LNCAP (cell line): ENCODE results near the gene BRCA2.

Experiments
- TF ChIP-seq, protein P1 (sequence below): fragments of 450-650 bp; IDR thresholded peaks from 2 replicates; pipeline ENCODE4 v1.5.1; 2017; ENCODE audit warnings: mild to moderate bottlenecking

BRCA2 gene

DNA sequence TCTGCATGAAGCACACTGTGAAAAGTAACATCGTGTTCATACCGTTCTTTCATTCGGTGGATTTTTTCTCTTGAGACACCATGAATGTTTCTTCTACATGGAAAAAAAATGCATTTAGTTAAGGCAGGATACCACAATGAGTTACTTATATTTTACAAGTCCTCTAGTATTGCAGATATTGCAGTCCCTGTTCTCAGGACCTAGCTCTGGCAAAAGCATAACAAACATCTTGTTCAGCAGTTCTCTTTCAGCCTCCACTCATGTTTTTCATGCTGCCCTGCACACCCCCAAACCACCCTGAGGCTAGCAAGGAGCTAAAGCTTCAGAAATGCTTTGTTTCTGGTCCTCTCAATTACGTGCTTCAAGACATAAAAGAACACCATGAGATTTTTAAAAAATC is 87.8 kb downstream of the BRCA2 start:
- TF ChIP-seq, protein P1, sequence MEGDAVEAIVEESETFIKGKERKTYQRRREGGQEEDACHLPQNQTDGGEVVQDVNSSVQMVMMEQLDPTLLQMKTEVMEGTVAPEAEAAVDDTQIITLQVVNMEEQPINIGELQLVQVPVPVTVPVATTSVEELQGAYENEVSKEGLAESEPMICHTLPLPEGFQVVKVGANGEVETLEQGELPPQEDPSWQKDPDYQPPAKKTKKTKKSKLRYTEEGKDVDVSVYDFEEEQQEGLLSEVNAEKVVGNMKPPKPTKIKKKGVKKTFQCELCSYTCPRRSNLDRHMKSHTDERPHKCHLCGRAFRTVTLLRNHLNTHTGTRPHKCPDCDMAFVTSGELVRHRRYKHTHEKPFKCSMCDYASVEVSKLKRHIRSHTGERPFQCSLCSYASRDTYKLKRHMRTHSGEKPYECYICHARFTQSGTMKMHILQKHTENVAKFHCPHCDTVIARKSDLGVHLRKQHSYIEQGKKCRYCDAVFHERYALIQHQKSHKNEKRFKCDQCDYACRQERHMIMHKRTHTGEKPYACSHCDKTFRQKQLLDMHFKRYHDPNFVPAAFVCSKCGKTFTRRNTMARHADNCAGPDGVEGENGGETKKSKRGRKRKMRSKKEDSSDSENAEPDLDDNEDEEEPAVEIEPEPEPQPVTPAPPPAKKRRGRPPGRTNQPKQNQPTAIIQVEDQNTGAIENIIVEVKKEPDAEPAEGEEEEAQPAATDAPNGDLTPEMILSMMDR = no peak

- TF ChIP-seq, protein P1 = no peak
These were observed 92.5 kb downstream of the BRCA2 start for GRCh38 chr13:32407854-32408253.

DNA sequence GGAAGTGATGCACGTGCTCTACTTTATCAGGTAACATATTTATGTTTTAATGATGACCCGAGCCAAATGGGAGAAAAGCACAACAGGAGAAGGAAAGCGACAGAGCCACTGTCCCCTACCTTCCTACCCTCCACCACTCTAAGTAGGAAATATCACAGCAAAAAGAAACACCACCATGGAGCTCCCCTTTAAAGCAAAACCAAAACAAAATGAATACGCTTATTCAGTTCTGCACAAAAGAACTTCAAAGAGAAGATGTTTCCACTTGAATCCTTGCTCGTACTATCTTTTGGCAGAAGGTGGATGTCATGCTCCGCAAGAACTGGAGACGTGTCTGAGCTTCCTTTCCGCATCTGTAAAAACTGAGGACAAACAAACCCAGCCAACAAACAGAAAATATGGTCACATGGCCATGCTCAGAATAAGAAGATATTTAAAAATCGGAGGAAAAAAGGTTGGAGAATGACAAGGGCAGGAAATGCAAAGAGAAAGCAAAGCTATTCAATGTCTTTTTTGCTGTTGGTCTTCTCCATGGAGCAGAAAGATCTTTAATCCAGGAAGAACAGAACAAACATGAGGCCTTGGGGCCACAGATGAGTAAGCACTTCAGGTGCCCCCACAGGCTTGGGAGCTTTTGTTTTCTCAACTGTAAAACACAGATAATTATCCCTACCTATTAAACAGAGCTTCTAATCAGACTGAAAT is 93.1 kb downstream of the BRCA2 start:
- TF ChIP-seq, protein P1 = no peak

- TF ChIP-seq, protein P1 = no peak
These were observed 93.6 kb downstream of the BRCA2 start for GRCh38 chr13:32409001-32409313.

DNA sequence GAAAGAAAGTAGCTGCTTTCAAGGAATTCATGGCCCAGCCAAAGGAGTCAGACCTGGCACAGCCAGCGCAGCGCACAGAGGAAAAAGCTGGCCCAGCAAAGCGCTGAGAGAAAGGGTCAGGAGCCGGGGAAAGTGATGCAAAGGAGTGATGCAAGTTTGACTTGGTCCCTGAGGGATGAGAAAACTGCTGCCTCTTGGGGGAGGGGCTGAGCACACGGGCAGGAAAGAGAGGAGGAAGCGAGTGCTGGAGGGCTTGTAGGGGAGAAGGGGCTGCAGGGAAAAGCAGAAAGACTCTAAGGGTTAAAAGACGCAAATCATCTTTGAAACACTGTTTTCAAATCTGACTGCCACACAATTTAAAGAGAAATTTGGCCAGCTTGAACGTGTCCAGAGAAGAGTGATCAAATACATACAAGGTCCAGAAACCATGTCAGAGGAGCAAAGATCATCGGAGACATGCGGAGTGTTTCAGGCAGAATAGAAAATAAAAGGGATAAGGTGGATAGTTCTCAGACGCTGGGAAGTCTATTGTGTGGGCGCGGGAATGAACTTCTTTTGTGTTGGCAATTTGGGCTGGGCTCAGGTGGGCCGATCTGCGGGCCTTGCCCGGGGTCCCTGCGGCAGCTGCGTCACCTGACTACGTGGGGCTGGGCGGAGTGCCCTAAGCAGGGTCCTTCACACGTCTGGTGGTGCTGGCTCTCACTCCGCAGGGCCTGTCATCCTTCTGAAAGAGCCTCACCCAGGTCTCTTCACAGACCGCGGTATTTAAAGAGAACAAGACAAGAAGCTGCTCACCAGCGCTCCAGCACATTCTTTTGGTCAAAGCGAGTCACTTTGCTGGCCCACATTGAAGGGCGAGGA is 94.5 kb downstream of the BRCA2 start:
- TF ChIP-seq, protein P1 = no peak

GRCh38 chr13:32413284-32413683 is 98.0 kb downstream of the BRCA2 start:
- TF ChIP-seq, protein P1 = no peak

GRCh38 chr13:32414580-32414979 is 99.3 kb downstream of the BRCA2 start:
- TF ChIP-seq, protein P1 = no peak
